NCI-H345 (cell line): ENCODE measurements around the gene FAF2.
"Not testable (repeated sequence)": the region's sequence is repeated elsewhere in the genome, so short reads cannot be mapped to it uniquely, and the experiment has no call there.

Experiments used
- DNase-seq: peaks from one replicate; lab custom pipeline; 2025; lab: John Stamatoyannopoulos, UW

FAF2 gene

DNA sequence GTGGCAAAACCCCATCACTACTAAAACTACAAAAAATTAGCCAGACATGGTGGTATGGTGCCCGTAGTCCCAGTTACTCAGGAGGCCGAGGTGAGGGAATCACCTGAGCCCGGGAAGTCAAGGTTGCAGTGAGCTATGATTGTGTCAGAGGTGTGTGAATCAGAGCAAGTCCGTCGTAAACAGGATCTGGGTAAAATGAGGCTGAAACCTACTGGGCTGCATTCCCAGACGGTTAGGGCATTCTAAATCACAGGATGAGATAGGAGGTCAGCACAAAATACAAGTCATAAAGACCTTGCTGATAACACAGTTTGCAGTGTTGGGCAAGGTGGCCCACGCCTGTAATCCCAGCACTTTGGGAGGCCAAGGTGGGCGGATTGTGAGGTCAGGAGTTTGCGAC, 29.9 kb upstream of the FAF2 start:
- no peak for DNase-seq

DNA sequence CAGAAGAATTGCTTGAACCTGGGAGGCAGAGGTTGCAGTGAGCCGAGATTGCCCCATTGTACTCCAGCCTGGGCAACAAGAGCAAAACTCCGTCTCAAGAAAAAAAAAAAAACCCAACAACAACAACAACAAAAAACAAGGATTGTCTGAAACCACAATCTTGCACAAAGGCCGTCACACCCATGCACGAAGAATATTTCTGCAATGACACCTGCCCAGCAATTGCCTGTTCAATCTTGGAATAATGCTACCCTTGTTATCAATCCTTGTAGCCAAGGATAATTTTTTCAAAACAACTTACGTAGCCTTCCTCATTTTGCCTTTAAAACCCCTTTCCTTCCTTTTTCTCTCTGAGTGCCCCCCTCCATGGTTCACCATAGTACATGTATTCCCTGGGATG, 28.1 kb upstream of the FAF2 start:
- DNase-seq, result no peak

DNA sequence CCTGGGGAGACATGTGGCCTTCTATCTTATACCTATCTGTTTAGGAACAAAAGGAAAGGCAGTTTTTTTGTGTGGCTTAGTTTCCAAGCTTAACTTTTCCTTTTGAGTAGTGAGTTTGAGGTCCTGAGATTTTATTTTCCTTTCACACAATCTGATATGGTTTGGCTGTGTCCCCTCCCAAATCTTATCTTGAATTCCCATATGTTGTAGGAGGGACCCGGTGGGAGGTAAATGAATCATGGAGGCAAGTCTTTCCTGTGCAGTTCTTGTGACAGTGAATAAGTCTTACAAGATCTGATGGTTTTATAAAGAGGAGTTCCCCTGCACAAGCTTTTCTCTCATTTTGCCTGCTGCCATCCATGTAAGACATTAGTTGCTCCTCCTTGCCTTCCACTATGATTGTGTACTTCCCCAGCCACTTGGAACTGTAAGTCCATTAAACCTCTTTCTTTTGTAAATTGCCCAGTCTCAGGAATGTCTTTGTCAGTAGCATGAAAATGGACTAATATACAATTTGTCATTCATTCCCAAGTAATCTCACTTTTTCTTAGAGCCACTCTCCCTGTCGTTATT, 27.1 kb upstream of the FAF2 start:
- no peak for DNase-seq

DNA sequence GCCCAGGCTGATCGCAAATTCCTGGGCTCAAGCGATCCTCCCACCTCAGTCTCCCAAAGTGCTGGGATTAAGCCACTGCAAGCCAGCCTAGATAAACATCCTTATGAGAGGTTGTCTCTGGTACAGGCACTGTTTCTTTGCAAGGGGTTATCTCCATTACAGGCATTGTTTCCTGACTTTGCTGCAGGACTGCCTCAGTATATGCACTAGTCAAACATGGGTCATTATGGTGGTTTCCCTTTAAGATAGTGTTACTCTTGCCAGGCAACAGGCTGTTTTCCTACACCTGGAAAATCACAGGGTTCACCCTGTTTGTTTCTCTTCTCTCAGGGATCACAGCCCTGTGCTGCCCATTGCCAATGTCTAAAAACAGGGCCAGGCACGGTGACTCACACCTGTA, 24.0 kb upstream of the FAF2 start:
- no peak for DNase-seq

DNA sequence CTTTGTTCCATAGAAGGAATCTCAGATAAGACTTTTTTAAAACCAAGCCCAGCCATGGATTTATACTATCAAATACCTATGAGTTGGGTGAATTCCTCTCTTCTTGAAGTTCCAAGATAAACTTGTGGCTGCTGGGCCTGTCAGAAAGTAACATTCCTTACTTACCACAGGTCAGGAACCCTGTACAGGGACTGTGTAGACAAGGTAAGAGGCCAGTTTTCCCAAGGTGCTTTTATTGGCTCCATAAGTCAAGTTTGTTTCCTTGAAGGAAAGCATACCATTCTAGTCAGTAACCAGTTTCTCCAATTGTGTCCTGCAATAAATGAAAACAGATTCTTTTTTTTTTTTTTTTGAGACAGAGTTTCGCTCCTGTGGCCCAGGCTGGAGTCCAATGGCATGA, 23.0 kb upstream of the FAF2 start:
- DNase-seq, result no peak

DNA sequence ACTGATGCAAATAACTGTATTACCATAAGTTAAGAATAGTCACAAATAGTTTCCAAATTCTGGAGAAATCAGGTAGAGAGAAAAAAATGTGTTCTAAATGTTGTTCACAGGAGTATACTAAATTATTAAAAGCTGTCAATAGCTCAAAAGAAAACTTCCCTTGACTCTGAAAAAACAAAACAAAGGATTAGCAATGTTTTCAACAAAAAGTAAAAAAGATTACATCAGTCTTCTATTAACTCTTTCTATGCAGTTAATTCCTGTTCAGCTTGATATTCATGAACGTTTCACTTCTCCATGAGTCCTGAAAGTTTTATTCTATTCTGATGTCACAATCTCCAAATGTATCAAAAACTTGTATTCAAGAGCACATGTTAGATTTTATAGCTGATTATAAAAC, 22.4 kb upstream of the FAF2 start:
- no peak for DNase-seq

DNA sequence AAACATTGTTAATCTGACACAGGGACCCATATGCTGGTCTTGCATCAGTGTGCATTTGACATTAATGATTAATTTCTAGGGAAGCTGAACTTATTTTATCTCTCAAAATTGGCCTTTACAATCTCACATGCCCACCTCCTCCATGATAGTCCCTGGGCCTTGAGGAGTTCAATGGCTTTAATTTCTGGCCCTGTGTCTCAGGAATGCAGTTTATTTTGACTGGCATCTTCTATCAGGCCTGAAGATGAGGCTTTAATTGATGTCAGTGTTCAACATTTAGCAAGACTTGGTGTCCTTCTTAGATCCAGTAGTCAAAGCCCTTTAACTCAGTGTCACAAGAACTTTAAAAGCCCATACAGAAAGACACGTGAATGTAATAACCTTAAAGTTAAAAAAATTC, 21.3 kb upstream of the FAF2 start:
- DNase-seq, result no peak

DNA sequence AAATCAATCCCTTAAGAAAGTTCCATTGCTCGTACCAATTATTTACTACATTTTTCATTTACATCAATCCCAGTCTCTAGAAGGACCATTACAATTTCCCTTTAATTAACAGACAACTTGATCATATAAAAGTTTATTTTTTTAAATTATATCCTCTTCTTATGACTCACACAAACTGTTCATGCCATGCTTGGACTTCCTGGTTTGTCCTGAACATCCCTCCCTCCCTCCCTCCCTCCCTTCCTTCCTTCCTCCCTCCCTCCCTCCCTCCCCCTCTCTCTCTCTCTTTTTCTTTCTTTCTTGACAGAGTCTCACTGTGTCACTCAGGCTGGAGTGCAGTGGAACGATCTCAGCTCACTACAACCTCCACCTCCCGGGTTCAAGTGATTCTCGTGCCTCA, 20.2 kb upstream of the FAF2 start:
- no peak for DNase-seq

DNA sequence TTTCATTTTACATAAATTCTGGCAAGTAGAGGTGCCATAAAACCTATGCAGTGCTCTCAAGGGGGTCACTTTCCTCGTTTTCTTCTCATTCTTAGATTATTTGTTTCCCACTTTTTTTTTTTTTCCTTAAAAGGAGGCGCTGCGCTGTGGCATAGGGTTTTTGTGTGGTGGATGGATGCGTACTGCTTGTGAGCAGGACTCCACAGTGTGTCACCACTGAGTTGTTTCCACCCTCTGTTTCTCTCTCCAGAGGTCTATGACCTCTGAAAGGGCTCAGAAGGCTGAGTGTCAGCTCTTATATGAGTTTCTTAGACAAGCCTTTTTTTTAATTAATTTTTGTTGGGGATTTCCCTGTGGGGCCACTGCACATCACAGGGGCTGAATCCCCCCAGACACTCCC, 18.2 kb upstream of the FAF2 start:
- DNase-seq, result no peak

DNA sequence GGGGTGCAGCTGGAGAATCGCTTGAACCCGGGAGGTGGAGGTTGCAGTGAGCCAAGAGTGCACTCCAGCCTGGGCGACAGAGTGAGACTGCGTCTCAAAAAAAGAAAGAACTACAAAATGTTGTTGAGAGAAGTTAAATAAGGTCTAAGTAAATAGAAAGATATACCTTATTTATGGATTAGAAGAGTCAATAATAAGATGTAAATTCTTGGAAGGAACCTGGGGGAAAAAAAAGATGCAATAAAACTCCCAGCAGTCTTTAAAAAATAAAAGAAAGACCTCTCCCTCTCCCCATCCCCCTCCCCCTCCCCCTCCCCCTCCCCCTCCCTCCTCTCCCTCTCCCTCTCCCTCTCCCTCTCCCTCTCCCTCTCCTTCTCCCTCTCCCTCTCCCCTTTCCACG, 15.5 kb upstream of the FAF2 start:
- no peak for DNase-seq

DNA sequence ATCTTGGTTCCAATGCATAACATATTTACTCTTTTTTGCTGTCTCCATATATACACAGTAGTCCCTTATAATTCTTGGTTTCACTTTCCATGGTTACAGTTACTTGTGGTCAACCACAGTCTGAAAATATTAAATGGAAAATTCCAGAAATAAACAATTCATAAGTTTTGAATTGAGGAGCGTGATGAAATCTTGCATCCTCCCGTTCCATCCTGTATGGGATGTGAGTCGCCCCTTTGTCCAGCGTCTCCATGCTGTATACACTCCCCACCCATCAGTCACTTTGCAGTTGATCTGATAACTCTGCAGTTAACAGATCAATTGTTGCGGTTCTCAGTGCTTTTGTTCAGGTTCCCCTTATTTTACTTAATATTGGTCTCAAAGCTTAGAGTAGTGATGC, 11.5 kb upstream of the FAF2 start:
- DNase-seq, result no peak

DNA sequence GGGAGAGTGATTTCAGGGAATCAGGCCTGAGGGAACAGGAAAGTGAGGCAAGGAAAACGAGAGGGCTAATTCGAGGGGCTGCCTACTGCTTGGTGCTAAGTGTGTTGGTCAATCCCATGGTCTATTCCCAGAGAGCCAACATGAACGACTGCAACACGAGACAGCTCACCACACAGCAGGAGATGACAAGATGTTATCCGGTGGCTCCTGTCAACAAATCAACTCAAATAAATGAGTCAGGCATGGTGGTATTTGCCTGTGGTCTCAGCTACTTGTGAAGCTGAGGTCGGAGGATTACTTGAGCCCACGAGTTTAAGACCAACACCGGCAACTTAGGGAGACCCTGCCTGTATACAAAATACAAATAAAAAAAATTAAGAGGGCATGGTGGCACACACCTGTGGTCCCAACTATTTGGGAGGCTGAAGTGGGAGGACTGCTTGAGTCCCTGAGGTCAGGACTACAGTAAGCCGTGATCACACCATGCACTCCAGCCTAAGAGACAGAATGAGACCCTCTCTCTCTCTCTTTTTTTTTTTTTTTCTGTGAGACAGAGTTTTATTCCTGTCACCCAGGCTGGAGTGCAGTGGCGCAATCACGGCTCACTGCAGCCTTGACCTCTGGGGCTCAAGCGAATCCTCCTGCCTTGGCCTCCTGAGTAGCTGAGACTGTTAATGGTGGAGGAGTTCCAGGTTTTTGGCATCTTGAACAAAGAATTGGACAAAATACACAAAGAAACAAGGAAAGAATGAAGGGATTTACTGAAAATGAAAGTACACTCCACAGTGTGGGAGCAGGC, 9.0 kb upstream of the FAF2 start:
- no peak for DNase-seq

DNA sequence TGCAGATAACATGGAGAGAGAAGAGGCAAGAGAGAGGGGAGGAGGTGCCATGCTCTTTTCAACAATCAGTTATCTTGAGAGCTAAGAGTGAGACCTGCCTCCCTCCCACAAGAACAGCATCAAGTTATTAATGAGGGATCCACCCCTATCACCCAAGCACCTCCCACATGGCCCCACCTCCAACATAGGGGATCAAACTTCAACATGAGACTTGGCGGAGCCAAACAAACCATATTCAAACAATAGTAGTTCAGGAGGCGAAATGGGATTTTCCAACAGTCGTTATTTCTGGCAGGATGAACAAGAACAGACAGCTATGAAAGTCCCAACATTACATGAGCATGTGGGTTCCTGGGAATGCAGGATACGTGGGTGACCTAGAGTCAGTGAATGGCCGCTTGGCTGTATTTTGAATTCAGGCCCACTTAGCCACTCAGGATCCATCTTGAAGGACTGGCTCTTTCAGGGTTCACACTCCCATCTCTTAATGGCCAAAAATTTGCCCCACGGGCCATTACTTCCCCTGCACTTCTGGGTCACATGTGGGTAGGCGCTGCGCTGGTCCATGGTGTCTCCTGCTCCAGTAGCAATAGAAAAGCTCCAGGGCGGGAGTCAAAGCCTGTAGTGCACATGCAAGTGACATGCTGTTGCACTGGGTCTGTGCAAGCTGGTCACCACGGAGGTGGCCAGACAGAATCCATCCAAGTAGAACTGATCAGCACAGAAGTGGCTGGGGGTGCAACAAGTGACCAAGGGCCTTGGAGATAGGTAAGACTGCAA, 7.1 kb upstream of the FAF2 start:
- no peak for DNase-seq

DNA sequence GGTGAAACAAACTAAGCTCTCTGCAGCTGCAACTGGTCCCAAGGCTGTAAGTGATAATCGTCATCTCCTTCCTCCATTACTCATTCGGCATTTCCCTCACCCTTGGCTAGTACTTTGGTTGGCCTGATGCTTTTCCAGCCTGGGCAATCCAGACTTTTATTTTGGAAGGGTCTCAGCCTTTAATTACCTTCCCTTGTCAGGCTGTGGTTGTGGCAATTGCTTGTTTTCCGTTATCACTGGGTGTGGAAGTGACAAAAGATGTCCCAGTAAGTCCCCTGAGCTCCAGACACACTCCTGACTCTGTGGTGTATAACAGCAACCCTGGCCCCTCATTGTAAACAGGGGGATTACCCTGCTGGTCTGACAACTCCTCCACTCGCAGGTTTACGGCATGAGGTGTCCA, 6.3 kb upstream of the FAF2 start:
- DNase-seq, result no peak

DNA sequence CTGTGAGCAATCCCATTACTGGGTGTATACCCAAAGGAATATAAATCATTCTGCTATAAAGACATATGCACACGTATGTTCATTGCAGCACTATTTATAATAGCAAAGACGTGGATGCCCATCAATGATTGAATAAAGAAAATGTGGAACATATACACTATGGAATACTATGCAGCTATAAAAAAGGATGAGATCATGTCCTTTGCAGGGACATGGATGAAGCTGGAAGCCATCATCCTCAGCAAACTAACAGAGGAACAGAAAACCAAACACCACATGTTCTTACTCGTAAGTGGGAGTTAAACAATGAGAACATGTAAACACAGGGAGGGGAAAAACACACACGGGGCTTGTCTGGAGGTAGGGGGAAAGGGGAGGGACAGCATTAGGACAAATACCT, 5.3 kb upstream of the FAF2 start:
- not testable (repeated sequence) for DNase-seq

DNA sequence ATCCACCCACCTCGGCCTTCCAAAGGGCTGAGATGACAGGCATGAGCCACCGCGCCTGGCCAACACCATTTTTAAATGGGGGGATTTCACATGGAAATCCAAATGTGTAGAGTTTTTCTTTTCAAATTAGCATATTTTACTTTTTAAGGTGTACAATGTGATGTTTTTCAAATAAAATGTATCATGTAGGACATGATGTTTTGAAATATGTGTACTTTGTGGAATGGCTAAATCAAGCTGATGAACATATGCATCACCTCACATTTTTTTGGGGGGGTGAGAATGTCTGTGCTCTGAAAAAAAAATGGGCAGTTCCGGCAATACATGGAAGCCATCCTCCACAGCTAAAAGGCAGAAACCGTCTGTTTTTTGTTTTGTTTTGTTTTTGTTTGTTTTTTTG, 3.4 kb upstream of the FAF2 start:
- no peak for DNase-seq

DNA sequence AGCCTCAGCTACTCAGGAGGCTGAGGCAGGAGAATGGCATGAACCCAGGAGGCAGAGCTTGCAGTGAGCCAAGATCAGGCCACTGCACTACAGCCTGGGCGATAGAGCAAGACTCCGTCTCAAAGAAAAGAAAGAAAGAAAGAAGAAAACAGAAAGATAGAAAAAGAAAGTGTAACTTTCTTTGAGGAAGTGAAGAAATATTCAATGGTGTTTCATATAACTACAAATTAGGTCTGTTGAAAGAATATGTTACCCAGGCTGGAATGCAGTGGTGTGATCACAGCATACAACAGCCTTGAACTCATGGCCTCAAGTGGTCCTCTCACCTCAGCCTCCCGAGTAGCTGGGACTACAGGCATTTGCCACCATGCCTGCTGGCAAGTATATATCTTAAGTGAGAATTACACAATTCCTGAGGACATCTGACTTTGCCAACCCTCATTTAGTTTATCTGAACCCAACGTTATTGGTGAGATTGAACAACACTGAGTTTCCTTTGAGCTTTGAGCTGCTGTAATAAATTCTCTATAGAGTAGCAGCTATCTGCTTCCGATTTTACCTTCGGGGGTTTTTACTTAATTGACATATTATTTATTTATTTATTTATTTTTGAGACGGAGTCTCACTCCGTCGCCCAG, 2.0 kb upstream of the FAF2 start:
- DNase-seq, result no peak

DNA sequence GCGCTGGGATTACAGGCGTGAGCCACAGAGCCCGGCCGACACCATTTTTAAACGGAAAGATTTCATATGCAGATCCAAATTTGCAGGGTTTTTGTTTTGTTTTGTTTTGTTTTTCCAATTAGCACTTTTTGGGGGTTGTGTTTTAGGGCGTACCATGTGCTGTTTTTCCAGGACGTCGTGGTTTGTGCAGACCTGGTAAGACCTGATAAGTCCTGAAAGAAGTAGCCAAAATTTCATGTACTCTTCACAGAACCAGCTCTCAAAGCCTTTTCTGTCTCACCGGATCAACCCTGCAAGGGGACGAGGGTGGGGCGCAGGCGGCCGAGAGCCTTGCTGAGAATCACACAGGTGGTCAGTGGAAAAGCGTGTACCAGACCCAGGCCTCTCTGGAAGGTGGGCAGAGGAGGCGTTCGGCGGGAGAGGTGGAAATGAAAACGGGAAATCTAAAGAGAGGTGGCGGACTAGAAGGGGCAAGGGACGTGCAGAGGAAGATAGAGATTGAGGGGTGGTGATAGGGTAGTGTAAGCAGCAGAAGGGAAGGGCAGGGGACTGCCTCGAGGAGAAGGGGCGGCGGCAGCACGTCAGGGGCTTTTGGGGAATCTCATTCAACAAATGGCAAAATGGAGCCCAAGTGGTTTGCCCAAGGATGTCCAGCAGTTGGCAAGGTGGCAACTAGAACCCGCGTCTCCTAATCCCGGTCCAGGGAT, 1.1 kb upstream of the FAF2 start:
- no peak for DNase-seq

DNA sequence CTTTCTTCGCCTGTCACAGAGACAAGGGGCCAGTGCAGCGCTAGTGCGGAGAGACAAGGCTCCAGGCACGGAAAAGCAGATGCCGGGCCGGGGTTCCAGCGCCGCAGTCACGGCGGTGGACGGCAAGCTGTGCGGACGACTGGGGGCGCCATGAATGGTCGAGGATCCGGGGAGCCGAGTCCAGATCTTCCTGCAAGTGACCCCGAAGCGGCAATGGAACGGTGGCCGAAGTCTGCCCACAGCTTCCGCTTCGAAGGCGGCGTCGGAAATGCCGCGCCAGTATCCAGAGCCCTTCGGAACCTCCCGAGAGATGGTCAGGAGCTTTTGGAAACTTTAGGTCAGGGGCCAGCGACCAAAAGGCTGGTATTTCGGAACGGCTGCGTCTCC, 601 bp upstream of the FAF2 start:
- peak; percentile 21 for DNase-seq

DNA sequence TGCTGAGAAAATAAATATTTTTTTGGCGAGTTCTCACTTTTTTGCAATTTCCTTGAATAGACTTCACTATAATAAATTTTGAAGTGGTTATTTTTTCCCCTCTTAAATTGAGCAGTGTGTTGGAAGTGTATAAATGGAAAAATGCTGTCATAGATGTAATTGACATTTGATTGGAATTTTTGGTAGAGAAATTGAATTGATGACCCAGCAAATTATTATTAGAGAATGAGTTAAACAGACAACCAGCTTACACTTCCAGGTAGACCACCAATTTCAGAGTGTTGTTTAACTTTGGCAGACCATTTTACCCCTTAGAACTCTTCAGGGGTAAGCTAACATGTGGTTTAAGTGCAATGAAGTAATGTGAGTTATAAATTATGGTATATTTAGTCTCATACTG, 1.9 kb downstream of the FAF2 start:
- DNase-seq, result no peak

DNA sequence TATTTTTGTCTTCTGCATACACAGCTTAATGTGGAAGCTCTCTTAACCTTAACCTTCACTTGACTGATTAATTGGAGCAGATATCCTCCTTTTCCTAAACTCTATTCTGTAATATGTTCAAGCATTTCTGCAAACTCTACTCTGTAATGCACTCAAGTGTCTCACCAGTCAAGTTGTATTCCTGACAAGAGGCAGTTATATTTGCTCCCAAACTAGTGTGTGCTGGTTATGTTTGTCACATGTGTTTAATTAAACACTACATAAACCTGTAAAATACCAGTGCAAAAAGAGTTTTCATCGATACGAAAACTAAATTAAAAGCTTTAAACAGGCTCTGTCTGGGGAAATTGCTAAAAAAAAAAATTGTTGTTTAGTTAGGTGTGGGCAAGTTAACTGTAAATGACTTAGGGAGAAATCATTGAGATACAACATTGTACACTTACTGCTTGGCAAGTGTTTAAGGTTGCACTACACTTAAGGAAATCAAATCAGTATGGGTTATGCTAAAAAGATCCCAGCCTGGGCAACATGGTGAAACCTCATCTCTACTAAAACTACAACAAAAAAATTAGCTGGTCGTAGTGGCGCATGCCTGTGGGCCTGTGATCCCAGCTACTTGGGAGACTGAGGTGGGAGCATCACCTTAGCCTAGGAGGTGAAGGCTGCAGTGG, 6.7 kb downstream of the FAF2 start:
- DNase-seq, result no peak
